ENCODE results near the gene NBEAL1.
"Not testable (repeated sequence)": the region's sequence is repeated elsewhere in the genome, so short reads cannot be mapped to it uniquely, and the experiment has no call there.

The NBEAL1 gene

GRCh38 chr2:203229674-203230073 lies 215.0 kb downstream of the NBEAL1 start:
- not testable (repeated sequence) for DNase-seq (ENCODE audit: low read depth)

GRCh38 chr2:203237346-203238238 lies 222.9 kb downstream of the NBEAL1 start:
- no peak for DNase-seq (ENCODE audit: low read depth)

GRCh38 chr2:203238292-203238703 lies 223.6 kb downstream of the NBEAL1 start:
- no peak for DNase-seq (ENCODE audit: low read depth)

GRCh38 chr2:203238704-203239526 lies 224.2 kb downstream of the NBEAL1 start, which contains the start of gene CYP20A1:
TSS of gene CYP20A1 (plus strand) at chr2:203239018. CDS start at chr2:203239063, 45 bp downstream.
- peak; percentile 76 for DNase-seq (ENCODE audit: low read depth)

GRCh38 chr2:203240491-203240890 lies 225.8 kb downstream of the NBEAL1 start:
- no peak for DNase-seq (ENCODE audit: low read depth)

- no peak for DNase-seq (ENCODE audit: low read depth)
These were observed 227.8 kb downstream of the NBEAL1 start for GRCh38 chr2:203242518-203242917.

GRCh38 chr2:203246646-203247045 lies 232.0 kb downstream of the NBEAL1 start:
- no peak for DNase-seq (ENCODE audit: low read depth)

- no peak for DNase-seq (ENCODE audit: low read depth)
These were observed 238.1 kb downstream of the NBEAL1 start for GRCh38 chr2:203252818-203253217.

- not testable (repeated sequence) for DNase-seq (ENCODE audit: low read depth)
These were observed 238.9 kb downstream of the NBEAL1 start for GRCh38 chr2:203253422-203254095.

- no peak for DNase-seq (ENCODE audit: low read depth)
These were observed 246.9 kb downstream of the NBEAL1 start for GRCh38 chr2:203261326-203262159.
